Inferior parietal cortex (tissue), 1 donor: ENCODE results near the gene NRARP.

Experiments
- DNase-seq: peaks from one replicate; pipeline ENCODE4 v3.0.0-alpha.2; 2016; ENCODE audit errors: extremely low spot score

NRARP gene

GRCh38 chr9:137323531-137324331 is 21.7 kb upstream of the NRARP start:
- DNase-seq, result no peak

- no peak for DNase-seq
Measured at GRCh38 chr9:137321726-137322361, 19.8 kb upstream of the NRARP start.

GRCh38 chr9:137320555-137321384 is 18.7 kb upstream of the NRARP start:
- no peak for DNase-seq

- DNase-seq, result no peak
Measured at GRCh38 chr9:137319739-137320551, 17.9 kb upstream of the NRARP start.

- no peak for DNase-seq
Measured at GRCh38 chr9:137319011-137319738, 17.1 kb upstream of the NRARP start.

- no peak for DNase-seq
Measured at GRCh38 chr9:137318602-137319001, 16.5 kb upstream of the NRARP start.

- no peak for DNase-seq
Measured at GRCh38 chr9:137317718-137318511, 15.8 kb upstream of the NRARP start.

GRCh38 chr9:137317021-137317717 is 15.1 kb upstream of the NRARP start:
- DNase-seq, result no peak

- DNase-seq, result no peak
Measured at GRCh38 chr9:137316012-137316981, 14.2 kb upstream of the NRARP start.

GRCh38 chr9:137315581-137316011 is 13.5 kb upstream of the NRARP start:
- no peak for DNase-seq

GRCh38 chr9:137314561-137315560 is 12.8 kb upstream of the NRARP start:
- no peak for DNase-seq

- no peak for DNase-seq
Measured at GRCh38 chr9:137313956-137314560, 12.0 kb upstream of the NRARP start.

- DNase-seq, result no peak
Measured at GRCh38 chr9:137313326-137313936, 11.4 kb upstream of the NRARP start.

- no peak for DNase-seq
Measured at GRCh38 chr9:137312852-137313325, 10.8 kb upstream of the NRARP start.

- no peak for DNase-seq
Measured at GRCh38 chr9:137311986-137312851, 10.1 kb upstream of the NRARP start.
